Posterior vena cava (tissue), 2 donors: ENCODE measurements around the gene MARK4. TPM values are rescaled to one million over a fixed set of nuclear protein-coding genes. Genes with fewer than 3 reads are reported as not detected.
"Not testable (repeated sequence)": the region's sequence is repeated elsewhere in the genome, so short reads cannot be mapped to it uniquely, and the experiment has no call there.

Source experiments
- DNase-seq: peaks from one replicate; pipeline ENCODE4 v3.0.0-alpha.2; 2020; ENCODE audit warnings: low spot score
- intact Hi-C, 2 donors: fragments of 100-400 bp; cut with DNase I; formaldehyde crosslinking; loops; one replicate each; pipeline versions ENCODE4 v1.14.1 to v1.14.2; 2022 to 2023
- total RNA-seq, 2 donors: library from RNA; stranded (reverse); fragmentation: NEBNext Ultra II Directional; extraction: Animal tissue kit (Norgen Biotek cat#: 25700); gene quantifications; one replicate each; pipeline ENCODE4 v1.2.1, GENCODE V29; 2021
- donor health status: DM: yes; HTN: yes; CAD: no.
- donor health status: DM: yes; HTN: yes; CAD: no.

MARK4 gene
- total RNA-seq, 2 donors from 2014 or later: 26.7 to 31.5 TPM

GRCh38 chr19:45264781-45265317 is 13.8 kb downstream of the MARK4 start:
- intact Hi-C loops: no loop called here
- DNase-seq: no peak

GRCh38 chr19:45265375-45265774 is 14.3 kb downstream of the MARK4 start:
- no peak for DNase-seq
- intact Hi-C loops: no loop called here

- intact Hi-C loops: no loop called here
- no peak for DNase-seq
Observed at GRCh38 chr19:45267296-45267695, 16.2 kb downstream of the MARK4 start.

- DNase-seq, intact Hi-C loops: not testable (repeated sequence)
Observed at GRCh38 chr19:45269939-45270338, 18.9 kb downstream of the MARK4 start.

GRCh38 chr19:45271098-45271734 is 20.1 kb downstream of the MARK4 start:
- intact Hi-C loops: no loop called here
- no peak for DNase-seq

- intact Hi-C loops: no loop called here
- DNase-seq: no peak
Observed at GRCh38 chr19:45271735-45272108, 20.7 kb downstream of the MARK4 start.

- DNase-seq: no peak
Observed at GRCh38 chr19:45273521-45273855, 22.4 kb downstream of the MARK4 start.

GRCh38 chr19:45275370-45275971 is 24.4 kb downstream of the MARK4 start:
- intact Hi-C loops: no loop called here
- no peak for DNase-seq

More at GRCh38 chr19:45273521-45273855, 22.4 kb downstream of the MARK4 start:
- intact Hi-C loops: no loop called here

GRCh38 chr19:45276284-45276687 is 25.2 kb downstream of the MARK4 start:
- DNase-seq: no peak
- intact Hi-C loops: no loop called here

GRCh38 chr19:45278087-45278486 is 27.0 kb downstream of the MARK4 start:
- intact Hi-C loops: no loop called here

GRCh38 chr19:45279587-45280192 is 28.6 kb downstream of the MARK4 start:
- intact Hi-C loops: no loop called here
- DNase-seq: no peak

More at GRCh38 chr19:45278087-45278486, 27.0 kb downstream of the MARK4 start:
- DNase-seq: no peak

- no peak for DNase-seq
- intact Hi-C loops: no loop called here
Observed at GRCh38 chr19:45280471-45280961, 29.4 kb downstream of the MARK4 start.

GRCh38 chr19:45283443-45284033 is 32.5 kb downstream of the MARK4 start:
- intact Hi-C loops: no loop called here
- DNase-seq: no peak

GRCh38 chr19:45290381-45290931 is 39.4 kb downstream of the MARK4 start:
- no peak for DNase-seq
- intact Hi-C loops: no loop called here

GRCh38 chr19:45291834-45292233 is 40.8 kb downstream of the MARK4 start:
- intact Hi-C loops: no loop called here
- DNase-seq: no peak

- no peak for DNase-seq
- intact Hi-C loops: no loop called here
Observed at GRCh38 chr19:45293682-45294081, 42.6 kb downstream of the MARK4 start.

- intact Hi-C loops: no loop called here
- DNase-seq: no peak
Observed at GRCh38 chr19:45294291-45295029, 43.4 kb downstream of the MARK4 start.

GRCh38 chr19:45295873-45296272 is 44.8 kb downstream of the MARK4 start:
- no peak for DNase-seq
- intact Hi-C loops: no loop called here

GRCh38 chr19:45296355-45296754 is 45.3 kb downstream of the MARK4 start:
- DNase-seq: no peak
- intact Hi-C loops: no loop called here
